Measurements from ENCODE around the gene FAM20A. TPM values are rescaled to one million over a fixed set of nuclear protein-coding genes. Genes with fewer than 3 reads are reported as not detected.

Gene FAM20A
- total RNA-seq, 3 donors from 2014 or later (not counting 1 experiment from before 2014, with no cell fraction given) = 0.38 to 1.3 (median 0.66) TPM

DNA sequence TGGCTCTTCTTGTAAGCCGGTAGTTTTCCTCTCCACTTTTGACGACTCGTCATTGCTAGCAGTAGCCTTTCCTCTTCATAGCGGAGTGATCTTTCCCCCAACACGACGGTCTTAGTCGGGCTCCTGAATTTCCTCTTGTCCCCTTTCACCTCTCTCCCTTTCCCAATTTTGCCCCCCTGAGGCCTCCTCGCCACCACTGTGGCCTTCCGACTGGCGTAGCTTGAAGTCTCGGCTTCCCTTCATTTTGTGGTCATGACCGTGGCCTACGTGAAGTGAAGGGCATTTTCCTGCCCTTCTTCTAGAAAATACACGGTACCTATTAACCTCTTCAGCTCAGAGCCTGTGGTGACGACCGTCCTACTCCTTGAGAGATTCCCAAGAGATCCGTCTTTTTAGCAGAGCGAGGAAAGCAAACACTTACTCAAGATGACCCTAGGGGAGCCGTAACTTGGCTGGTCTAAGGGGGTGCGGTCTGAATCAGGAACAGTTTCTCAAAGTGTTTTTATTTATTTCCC is 88.2 kb downstream of the FAM20A start:
- Mint-ChIP-seq H3K27me3 (ENCODE audit: low read depth in 2 of 2) (no peaks in the 10 kb centered on the region), H3K36me3 (peaks cover 25% of the 10 kb centered on the region), H3K27ac (peak overlapping the region; percentile 98), H3K9me3 (no peaks in the 10 kb centered on the region), H3K4me3 (peak overlapping the region; percentile 99), H3K4me1 (peaks cover 73 to 79% of the 10 kb centered on the region in 2 donors)
- Histone ChIP-seq H3K27ac (ENCODE audit: low read length) (peak overlapping the region; percentile 100), H3K36me3 (ENCODE audit: control insufficient read depth, insufficient read depth, low read length) (peaks cover 28% of the 10 kb centered on the region), H3K4me3 (ENCODE audit: low read length) (peak overlapping the region; percentile 90), H3K27me3 (ENCODE audit: control insufficient read depth, insufficient read depth, low read length) (no peaks in the 10 kb centered on the region), H3K4me1 (ENCODE audit: control insufficient read depth, insufficient read depth, low read length) (peaks cover 14% of the 10 kb centered on the region), H3K9me3 (ENCODE audit: control insufficient read depth, insufficient read depth, low read length) (no peaks in the 10 kb centered on the region)
- no peak for DNase-seq
- TF ChIP-seq, protein P1, sequence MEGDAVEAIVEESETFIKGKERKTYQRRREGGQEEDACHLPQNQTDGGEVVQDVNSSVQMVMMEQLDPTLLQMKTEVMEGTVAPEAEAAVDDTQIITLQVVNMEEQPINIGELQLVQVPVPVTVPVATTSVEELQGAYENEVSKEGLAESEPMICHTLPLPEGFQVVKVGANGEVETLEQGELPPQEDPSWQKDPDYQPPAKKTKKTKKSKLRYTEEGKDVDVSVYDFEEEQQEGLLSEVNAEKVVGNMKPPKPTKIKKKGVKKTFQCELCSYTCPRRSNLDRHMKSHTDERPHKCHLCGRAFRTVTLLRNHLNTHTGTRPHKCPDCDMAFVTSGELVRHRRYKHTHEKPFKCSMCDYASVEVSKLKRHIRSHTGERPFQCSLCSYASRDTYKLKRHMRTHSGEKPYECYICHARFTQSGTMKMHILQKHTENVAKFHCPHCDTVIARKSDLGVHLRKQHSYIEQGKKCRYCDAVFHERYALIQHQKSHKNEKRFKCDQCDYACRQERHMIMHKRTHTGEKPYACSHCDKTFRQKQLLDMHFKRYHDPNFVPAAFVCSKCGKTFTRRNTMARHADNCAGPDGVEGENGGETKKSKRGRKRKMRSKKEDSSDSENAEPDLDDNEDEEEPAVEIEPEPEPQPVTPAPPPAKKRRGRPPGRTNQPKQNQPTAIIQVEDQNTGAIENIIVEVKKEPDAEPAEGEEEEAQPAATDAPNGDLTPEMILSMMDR (IDR thresholded peaks at IDR 0.05) = no peak
- ATAC-seq = no peak
- WGBS (ENCODE audit: insufficient coverage) = under 1% methylated on average over 20 of the region's 20 CpGs
- intact Hi-C loops (cut with micrococcal nuclease) = loop anchor here (1.0 to 5.0 kb wide), 2 partner anchors 52 to 1266 kb away; partner anchors contain the start of gene HELZ

DNA sequence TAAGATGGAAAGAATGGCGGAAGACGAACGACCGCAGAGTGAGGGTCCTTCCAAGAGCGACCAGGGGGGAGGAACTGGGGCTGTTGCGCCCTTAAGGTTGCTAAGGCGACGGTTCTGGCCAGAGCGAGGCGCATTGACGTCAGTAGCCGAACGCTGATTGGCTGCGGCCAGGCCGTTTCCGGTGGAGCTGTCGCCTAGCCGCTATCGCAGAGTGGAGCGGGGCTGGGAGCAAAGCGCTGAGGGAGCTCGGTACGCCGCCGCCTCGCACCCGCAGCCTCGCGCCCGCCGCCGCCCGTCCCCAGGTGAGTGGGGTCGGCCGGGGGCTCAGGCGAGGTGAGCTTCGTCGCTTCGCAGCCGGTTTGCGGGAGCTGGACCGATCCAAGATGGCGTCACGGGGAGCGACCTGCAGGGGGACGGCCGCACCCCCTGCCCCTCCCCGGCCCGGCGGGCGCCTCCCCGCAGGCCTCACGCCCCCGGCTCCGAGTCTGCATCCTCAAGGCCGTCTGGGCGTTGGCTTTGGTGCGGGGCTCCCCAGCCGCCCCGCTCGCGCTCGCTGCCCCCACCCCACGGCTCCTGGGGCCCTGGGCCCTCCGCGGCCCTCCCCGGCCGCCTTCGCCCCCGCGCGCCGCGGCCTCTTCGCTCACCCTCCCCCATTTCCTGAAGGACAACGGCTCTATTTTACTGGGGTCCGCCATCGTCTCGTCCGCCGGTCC is 88.8 kb downstream of the FAM20A start, which contains the start of gene PRKAR1A:
TSS of gene PRKAR1A (plus strand) at position 184 of the 713 bp plus-strand sequence. CDS start 2,970 bp downstream, outside the sequence.
- ATAC-seq (peak; percentile 73 to 91 (median 84)), DNase-seq (peak; percentile 97 to 98)
- peak within 1 kb of the TSS; percentile 90 for H3K4me3 ChIP-seq (ENCODE audit: low read length)
- H3K36me3 ChIP-seq (ENCODE audit: control insufficient read depth, insufficient read depth, low read length) = peaks cover 22% of the 10 kb centered on the region
- no peaks in the 10 kb centered on the region for H3K9me3 ChIP-seq (ENCODE audit: control insufficient read depth, insufficient read depth, low read length)
- WGBS (ENCODE audit: insufficient coverage) = under 1% methylated on average over 81 of the region's 81 CpGs
- no peaks in the 10 kb centered on the region for H3K27me3 Mint-ChIP-seq (ENCODE audit: low read depth in 2 of 2)
- H3K4me3 Mint-ChIP-seq = peak within 1 kb of the TSS; percentile 99
- peak within 1 kb of the TSS; percentile 98 for H3K27ac Mint-ChIP-seq
- no peaks in the 10 kb centered on the region for H3K27me3 ChIP-seq (ENCODE audit: control insufficient read depth, insufficient read depth, low read length)
- H3K4me1 ChIP-seq (ENCODE audit: control insufficient read depth, insufficient read depth, low read length) = peaks cover 14% of the 10 kb centered on the region
- H3K4me1 Mint-ChIP-seq = peaks cover 72 to 75% of the 10 kb centered on the region in 2 donors
- H3K36me3 Mint-ChIP-seq = peaks cover 24% of the 10 kb centered on the region
- H3K9me3 Mint-ChIP-seq = no peaks in the 10 kb centered on the region
- intact Hi-C loops (cut with micrococcal nuclease) = loop anchor here (1.0 to 5.0 kb wide), 2 partner anchors 51 to 1265 kb away; partner anchors contain the start of gene HELZ
- H3K27ac ChIP-seq (ENCODE audit: low read length) = peak within 1 kb of the TSS; percentile 100
- TF ChIP-seq, protein P1 (IDR thresholded peaks at IDR 0.05) = no peak

DNA sequence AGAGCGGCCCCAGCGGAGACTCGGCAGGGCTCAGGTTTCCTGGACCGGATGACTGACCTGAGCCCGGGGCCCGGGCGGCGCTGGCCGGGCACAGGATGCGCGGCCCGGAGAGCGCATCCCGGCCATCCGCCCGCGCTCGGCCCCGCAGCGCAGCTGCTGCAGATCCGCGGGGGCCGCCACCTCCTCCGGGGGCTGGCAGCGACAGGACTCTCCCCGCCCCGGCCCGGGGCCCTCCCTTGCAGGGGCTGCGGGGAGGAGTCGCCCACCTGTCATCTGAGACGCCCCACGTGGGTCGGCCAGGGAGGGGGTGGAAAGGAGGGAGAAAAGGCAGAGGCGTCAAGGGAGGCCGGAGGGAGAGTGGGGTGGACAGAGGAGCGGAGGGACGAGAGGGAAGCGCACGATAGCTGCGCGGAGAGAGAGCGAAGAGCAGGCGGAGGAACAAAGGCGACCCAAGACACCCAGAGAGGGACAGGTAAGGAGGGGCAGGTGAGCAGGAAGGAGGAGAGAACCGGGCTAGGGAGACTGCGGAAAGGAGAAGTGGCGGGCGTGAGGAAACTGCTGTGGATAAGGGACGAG is 89.4 kb downstream of the FAM20A start:
- H3K27me3 ChIP-seq (ENCODE audit: control insufficient read depth, insufficient read depth, low read length) = no peaks in the 10 kb centered on the region
- DNase-seq (peak; percentile 66 to 80), ATAC-seq (peak; percentile 40 to 60 (median 44))
- intact Hi-C loops (cut with micrococcal nuclease) = loop anchor here (1.0 to 5.0 kb wide), 2 partner anchors 50 to 1264 kb away; partner anchors contain the start of gene HELZ
- under 1% methylated on average over 49 of the region's 49 CpGs for WGBS (ENCODE audit: insufficient coverage)
- Mint-ChIP-seq H3K9me3 (no peaks in the 10 kb centered on the region), H3K27ac (peak overlapping the region; percentile 98), H3K36me3 (peaks cover 18% of the 10 kb centered on the region), H3K4me1 (peaks cover 72 to 74% of the 10 kb centered on the region in 2 donors), H3K27me3 (ENCODE audit: low read depth in 2 of 2) (no peaks in the 10 kb centered on the region), H3K4me3 (peak overlapping the region; percentile 94)
- peak overlapping the region; percentile 90 for H3K4me3 ChIP-seq (ENCODE audit: low read length)
- TF ChIP-seq, protein P1 (IDR thresholded peaks at IDR 0.05) = no peak
- H3K27ac ChIP-seq (ENCODE audit: low read length) = peak overlapping the region; percentile 100
- H3K4me1 ChIP-seq (ENCODE audit: control insufficient read depth, insufficient read depth, low read length) = peaks cover 16% of the 10 kb centered on the region
- peaks cover 16% of the 10 kb centered on the region for H3K36me3 ChIP-seq (ENCODE audit: control insufficient read depth, insufficient read depth, low read length)
- H3K9me3 ChIP-seq (ENCODE audit: control insufficient read depth, insufficient read depth, low read length) = no peaks in the 10 kb centered on the region

Data from natural killer cell (primary cell).